IPS-18a (cell line): ENCODE measurements around the gene SULT4A1.

Experiments used
- H3K27ac ChIP-seq: one replicate; pipeline ENCODE4 v1.5.1; 2013; ENCODE audit warnings: low read length
- H3K27me3 ChIP-seq: one replicate; pipeline ENCODE4 v1.6.1; 2013; ENCODE audit warnings: mild to moderate bottlenecking, low read length; ENCODE audit not compliant: control insufficient read depth, insufficient read depth
- H3K36me3 ChIP-seq: one replicate; pipeline ENCODE4 v1.6.1; 2013; ENCODE audit warnings: low read depth, low read length; ENCODE audit not compliant: control insufficient read depth
- H3K4me1 ChIP-seq: one replicate; pipeline ENCODE4 v1.6.1; 2013; ENCODE audit warnings: low read depth, low read length; ENCODE audit not compliant: control insufficient read depth
- H3K4me3 ChIP-seq: one replicate; pipeline ENCODE4 v1.5.1; 2013; ENCODE audit warnings: low read length
- H3K9ac ChIP-seq: one replicate; pipeline ENCODE4 v1.6.1; 2013; ENCODE audit warnings: mild to moderate bottlenecking, low read length, moderate library complexity
- H3K9me3 ChIP-seq: one replicate; pipeline ENCODE4 v1.6.1; 2013; ENCODE audit warnings: low read depth, low read length; ENCODE audit not compliant: control insufficient read depth

Gene SULT4A1

GRCh38 chr22:43839781-43840180 lies 22.5 kb downstream of the SULT4A1 start:
- H3K9ac ChIP-seq: no peak overlapping the region
- no peaks in the 10 kb centered on the region for H3K4me1 ChIP-seq
- no peak overlapping the region for H3K27ac ChIP-seq
- peaks cover 16% of the 10 kb centered on the region for H3K36me3 ChIP-seq
- no peaks in the 10 kb centered on the region for H3K27me3 ChIP-seq
- H3K4me3 ChIP-seq: no peak overlapping the region
- H3K9me3 ChIP-seq: no peaks in the 10 kb centered on the region

- Histone ChIP-seq H3K4me1 (no peaks in the 10 kb centered on the region), H3K9me3 (no peaks in the 10 kb centered on the region), H3K27me3 (no peaks in the 10 kb centered on the region), H3K27ac (no peak overlapping the region), H3K36me3 (peaks cover 16% of the 10 kb centered on the region), H3K4me3 (no peak overlapping the region), H3K9ac (no peak overlapping the region)
Observed at GRCh38 chr22:43838571-43839307, 23.6 kb downstream of the SULT4A1 start.

DNA sequence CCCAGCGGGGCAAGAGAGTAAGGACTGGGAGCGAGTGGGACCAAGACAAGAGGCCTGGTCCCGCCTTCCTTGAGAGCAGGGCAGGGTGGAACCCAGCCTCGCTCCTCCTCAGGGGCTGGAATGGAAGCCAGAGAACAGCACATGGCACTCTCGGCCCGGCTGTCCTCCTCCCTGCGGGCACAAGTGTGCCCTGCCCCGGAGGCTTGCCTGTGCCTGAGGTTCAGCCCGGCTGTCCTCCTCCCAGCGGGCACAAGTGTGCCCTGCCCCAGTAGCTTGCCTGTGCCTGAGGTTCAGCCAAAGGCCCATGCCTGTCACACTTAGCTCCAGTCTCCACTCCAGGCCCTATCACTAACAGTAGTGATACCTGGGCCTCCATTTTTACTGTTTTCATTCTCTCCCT lies 24.2 kb downstream of the SULT4A1 start:
- H3K9ac ChIP-seq: no peak overlapping the region
- H3K27me3 ChIP-seq: no peaks in the 10 kb centered on the region
- H3K4me1 ChIP-seq: no peaks in the 10 kb centered on the region
- peaks cover 16% of the 10 kb centered on the region for H3K36me3 ChIP-seq
- no peaks in the 10 kb centered on the region for H3K9me3 ChIP-seq
- H3K4me3 ChIP-seq: no peak overlapping the region
- H3K27ac ChIP-seq: no peak overlapping the region

DNA sequence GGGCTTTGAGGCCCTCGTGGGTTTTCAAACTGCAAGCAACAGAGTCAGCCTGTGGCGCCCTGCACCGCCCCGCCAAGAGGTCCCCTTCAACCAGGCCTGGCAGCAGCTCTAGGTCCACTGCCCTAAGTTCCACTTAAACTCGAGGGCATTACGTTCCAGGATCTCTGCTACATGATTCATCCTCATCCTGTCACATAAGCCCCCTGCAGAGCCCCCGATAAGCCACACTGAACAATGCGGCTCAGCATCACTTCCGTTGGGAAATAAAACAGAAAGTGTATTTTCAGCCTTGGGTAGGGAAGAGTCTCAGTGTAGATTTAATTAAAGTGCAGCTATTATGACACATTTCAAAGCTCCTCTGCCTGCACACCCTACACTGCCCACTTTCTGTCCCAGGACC lies 24.6 kb downstream of the SULT4A1 start:
- Histone ChIP-seq H3K27me3 (no peaks in the 10 kb centered on the region), H3K27ac (no peak overlapping the region), H3K36me3 (peaks cover 16% of the 10 kb centered on the region), H3K4me3 (no peak overlapping the region), H3K9me3 (no peaks in the 10 kb centered on the region), H3K9ac (no peak overlapping the region), H3K4me1 (no peaks in the 10 kb centered on the region)

DNA sequence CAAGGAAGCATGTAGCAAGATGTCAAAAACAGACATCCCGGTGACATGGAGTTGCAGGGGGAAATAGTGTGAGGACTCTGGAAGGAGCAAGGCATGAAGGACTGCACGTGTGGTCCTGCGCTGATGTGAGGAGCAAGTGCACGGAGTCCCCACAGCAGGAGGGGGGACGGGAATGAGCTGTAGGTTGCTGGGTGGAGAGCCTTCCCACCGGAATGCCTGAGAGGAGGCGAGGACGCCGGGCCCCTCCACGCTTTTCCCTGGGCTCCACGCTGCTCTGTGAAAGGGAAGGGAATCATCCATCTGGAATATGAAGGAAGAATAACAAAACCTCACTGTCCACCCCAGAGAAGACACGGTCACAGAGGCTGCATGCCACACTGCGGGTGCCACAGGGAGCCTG lies 26.6 kb downstream of the SULT4A1 start:
- no peaks in the 10 kb centered on the region for H3K9me3 ChIP-seq
- no peaks in the 10 kb centered on the region for H3K4me1 ChIP-seq
- peaks cover 26% of the 10 kb centered on the region for H3K36me3 ChIP-seq
- H3K4me3 ChIP-seq: no peak overlapping the region
- no peaks in the 10 kb centered on the region for H3K27me3 ChIP-seq
- no peak overlapping the region for H3K27ac ChIP-seq
- H3K9ac ChIP-seq: no peak overlapping the region

DNA sequence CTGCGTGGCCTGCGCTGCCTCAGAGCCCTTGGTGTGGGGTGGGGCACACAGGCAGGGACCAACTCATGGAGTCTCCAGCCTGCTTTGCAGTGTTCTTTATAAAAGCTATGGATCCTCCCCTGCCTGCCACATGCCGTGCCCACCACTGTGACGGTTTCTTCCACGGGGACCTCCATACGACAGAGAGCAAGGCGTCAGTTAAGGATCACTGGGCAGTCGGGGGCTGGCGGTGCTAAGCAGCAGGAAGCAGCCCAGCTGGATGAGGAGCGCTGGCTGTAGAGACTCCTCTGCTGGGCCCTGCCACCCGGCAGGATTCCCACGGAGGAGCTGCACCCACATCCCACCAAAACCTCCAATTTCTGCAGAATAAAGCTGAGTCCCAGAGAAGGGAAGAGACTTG lies 27.1 kb downstream of the SULT4A1 start:
- Histone ChIP-seq H3K9ac (no peak overlapping the region), H3K4me3 (no peak overlapping the region), H3K4me1 (no peaks in the 10 kb centered on the region), H3K9me3 (no peaks in the 10 kb centered on the region), H3K27me3 (no peaks in the 10 kb centered on the region), H3K36me3 (peaks cover 29% of the 10 kb centered on the region), H3K27ac (no peak overlapping the region)

DNA sequence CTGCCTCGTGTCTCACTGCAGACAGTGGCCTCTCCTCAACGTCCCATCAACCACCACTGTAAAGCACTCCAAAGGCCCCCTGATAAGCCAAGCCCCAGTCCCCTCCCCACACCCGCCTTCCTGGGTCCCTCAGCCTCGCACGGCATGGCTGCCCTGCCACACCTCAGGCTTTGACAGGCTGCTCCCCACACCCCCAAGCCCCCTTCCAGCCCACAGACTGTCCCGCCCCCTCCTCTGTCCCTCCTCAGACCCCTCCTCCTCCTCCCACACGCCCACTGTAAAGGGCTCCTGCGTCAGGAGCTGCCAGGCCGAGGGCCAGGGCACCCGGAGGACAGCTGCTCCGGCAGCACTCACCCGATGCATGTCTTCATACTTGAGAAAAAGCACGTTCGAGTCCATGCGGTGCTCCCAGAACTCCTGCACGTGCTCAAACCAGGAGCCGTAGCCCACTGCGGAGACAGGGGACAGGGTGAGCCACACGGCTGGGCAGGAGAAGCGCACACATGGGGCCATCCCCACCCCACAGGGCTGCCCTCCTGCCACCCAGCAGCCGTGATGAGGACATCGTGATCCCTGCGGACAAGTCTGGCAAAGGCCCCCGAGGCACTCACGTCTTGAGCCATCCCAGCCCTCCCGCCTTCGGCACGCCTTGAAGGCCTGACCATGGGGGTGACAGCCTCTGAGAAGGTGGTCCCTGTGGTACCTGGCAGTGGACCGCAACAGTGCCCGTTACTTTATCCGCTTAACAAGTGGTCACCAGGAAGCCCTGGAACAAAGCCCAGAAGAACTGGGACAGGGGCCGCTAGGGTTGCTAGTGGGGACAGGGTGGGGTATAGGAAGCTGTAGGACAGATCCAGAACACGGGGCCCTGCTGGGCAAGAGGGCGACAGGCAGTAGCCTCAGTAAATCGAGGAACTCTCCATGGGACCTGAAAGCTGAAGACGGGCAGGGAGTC lies 28.8 kb downstream of the SULT4A1 start:
- H3K27ac ChIP-seq: no peak overlapping the region
- H3K36me3 ChIP-seq: peaks cover 25% of the 10 kb centered on the region

GRCh38 chr22:43832393-43833265 lies 29.7 kb downstream of the SULT4A1 start:
- Histone ChIP-seq H3K36me3 (peaks cover 22% of the 10 kb centered on the region), H3K4me3 (no peak overlapping the region), H3K4me1 (peaks cover 3% of the 10 kb centered on the region), H3K27me3 (no peaks in the 10 kb centered on the region), H3K9ac (no peak overlapping the region), H3K9me3 (no peaks in the 10 kb centered on the region), H3K27ac (no peak overlapping the region)

More for the DNA sequence above, 28.8 kb downstream of the SULT4A1 start:
- Histone ChIP-seq H3K9me3 (no peaks in the 10 kb centered on the region), H3K4me1 (peaks cover 2% of the 10 kb centered on the region), H3K9ac (no peak overlapping the region), H3K4me3 (no peak overlapping the region), H3K27me3 (no peaks in the 10 kb centered on the region)

GRCh38 chr22:43831561-43832392 lies 30.5 kb downstream of the SULT4A1 start:
- no peaks in the 10 kb centered on the region for H3K27me3 ChIP-seq
- no peak overlapping the region for H3K9ac ChIP-seq
- H3K36me3 ChIP-seq: peaks cover 14% of the 10 kb centered on the region
- H3K27ac ChIP-seq: no peak overlapping the region
- no peak overlapping the region for H3K4me3 ChIP-seq
- no peaks in the 10 kb centered on the region for H3K9me3 ChIP-seq
- peaks cover 3% of the 10 kb centered on the region for H3K4me1 ChIP-seq

DNA sequence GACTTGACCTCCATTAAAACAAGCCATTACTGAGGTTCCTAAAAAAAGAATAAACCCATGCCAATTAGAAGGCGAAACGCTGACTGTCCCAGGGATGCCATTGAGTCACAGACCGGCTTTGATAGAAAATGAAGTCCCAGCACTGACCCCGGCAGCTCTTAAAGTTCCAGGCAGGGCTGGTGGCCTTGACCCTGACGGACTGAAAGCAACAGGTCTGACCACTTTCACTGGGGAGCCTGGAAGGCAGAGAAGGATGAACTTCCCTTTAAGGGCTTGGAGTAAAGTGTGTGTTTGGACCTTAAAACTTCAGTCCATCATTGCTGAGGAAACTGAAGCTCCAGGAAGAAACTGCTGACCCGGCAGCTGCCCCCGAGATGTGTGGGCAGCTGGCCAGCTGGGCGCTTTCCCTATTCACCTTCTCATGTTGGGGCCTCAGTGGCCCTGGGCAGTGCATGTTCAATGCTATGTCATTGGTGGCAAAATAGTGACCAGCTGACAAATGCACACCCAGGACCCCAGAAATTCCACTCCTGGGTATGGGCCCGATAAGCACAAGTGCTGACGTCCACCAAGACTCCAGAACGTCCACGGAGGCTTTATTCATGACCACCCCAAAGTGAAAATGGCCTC lies 31.3 kb downstream of the SULT4A1 start:
- H3K36me3 ChIP-seq: peaks cover 13% of the 10 kb centered on the region
- no peaks in the 10 kb centered on the region for H3K9me3 ChIP-seq
- H3K27me3 ChIP-seq: no peaks in the 10 kb centered on the region
- H3K9ac ChIP-seq: no peak overlapping the region
- no peak overlapping the region for H3K27ac ChIP-seq
- H3K4me1 ChIP-seq: peaks cover 3% of the 10 kb centered on the region
- no peak overlapping the region for H3K4me3 ChIP-seq
